Stimulated activated CD4-positive, alpha-beta T cell treated with anti-CD3 and anti-CD28 coated beads, TNF-alpha, amount 100 ng/mL, for 24 hours (primary cell): Measurements from ENCODE around the gene SLC25A23.
A peak's percentile ranks its signal among the peaks of the same experiment; 100 is the strongest.
"Not testable (repeated sequence)": the region's sequence is repeated elsewhere in the genome, so short reads cannot be mapped to it uniquely, and the experiment has no call there.

ENCODE experiments used
- DNase-seq, 3 experiments: peaks; one replicate each; pipeline ENCODE4 v3.0.0-alpha.2; 2020; ENCODE audit warnings: low read depth in 3 of 3

Gene SLC25A23

GRCh38 chr19:6459262-6460098 lies at the start of gene SLC25A23:
Gene SLC25A23, minus strand, starts transcription at chr19:6459792. Its CDS starts 164 bp downstream, at chr19:6459628.
- peak in 2 of 3 experiments; percentile 38 to 73 for DNase-seq

GRCh38 chr19:6508028-6508771 lies 48.6 kb upstream of the SLC25A23 start:
- DNase-seq, result not testable (repeated sequence)

- DNase-seq, result no peak
Measured at GRCh38 chr19:6503407-6504201, 44.0 kb upstream of the SLC25A23 start.

GRCh38 chr19:6501740-6502648 lies 42.4 kb upstream of the SLC25A23 start, which contains the start of gene TUBB4A:
Gene TUBB4A, minus strand, starts transcription at chr19:6502309. Its CDS starts 97 bp downstream, at chr19:6502212.
- DNase-seq, result peak in 1 of 3 experiments; percentile 43

GRCh38 chr19:6500837-6501739 lies 41.5 kb upstream of the SLC25A23 start:
- DNase-seq, result no peak

- DNase-seq, result no peak
Measured at GRCh38 chr19:6499052-6499790, 39.6 kb upstream of the SLC25A23 start.

GRCh38 chr19:6498294-6499036 lies 38.9 kb upstream of the SLC25A23 start:
- DNase-seq, result no peak

GRCh38 chr19:6495947-6496346 lies 36.4 kb upstream of the SLC25A23 start:
- DNase-seq, result no peak

- DNase-seq, result no peak
Measured at GRCh38 chr19:6494438-6495036, 34.9 kb upstream of the SLC25A23 start.

- DNase-seq, result no peak
Measured at GRCh38 chr19:6491802-6492592, 32.4 kb upstream of the SLC25A23 start.

- DNase-seq, result no peak
Measured at GRCh38 chr19:6490134-6490533, 30.5 kb upstream of the SLC25A23 start.

GRCh38 chr19:6489278-6490061 lies 29.9 kb upstream of the SLC25A23 start:
- DNase-seq, result no peak

- DNase-seq, result no peak
Measured at GRCh38 chr19:6484831-6485230, 25.2 kb upstream of the SLC25A23 start.

GRCh38 chr19:6484230-6484629 lies 24.6 kb upstream of the SLC25A23 start:
- no peak for DNase-seq

GRCh38 chr19:6483235-6483634 lies 23.6 kb upstream of the SLC25A23 start:
- DNase-seq, result no peak

GRCh38 chr19:6482343-6482686 lies 22.7 kb upstream of the SLC25A23 start:
- DNase-seq, result no peak
